Measurements from ENCODE around the gene NR1I3.

DNA sequence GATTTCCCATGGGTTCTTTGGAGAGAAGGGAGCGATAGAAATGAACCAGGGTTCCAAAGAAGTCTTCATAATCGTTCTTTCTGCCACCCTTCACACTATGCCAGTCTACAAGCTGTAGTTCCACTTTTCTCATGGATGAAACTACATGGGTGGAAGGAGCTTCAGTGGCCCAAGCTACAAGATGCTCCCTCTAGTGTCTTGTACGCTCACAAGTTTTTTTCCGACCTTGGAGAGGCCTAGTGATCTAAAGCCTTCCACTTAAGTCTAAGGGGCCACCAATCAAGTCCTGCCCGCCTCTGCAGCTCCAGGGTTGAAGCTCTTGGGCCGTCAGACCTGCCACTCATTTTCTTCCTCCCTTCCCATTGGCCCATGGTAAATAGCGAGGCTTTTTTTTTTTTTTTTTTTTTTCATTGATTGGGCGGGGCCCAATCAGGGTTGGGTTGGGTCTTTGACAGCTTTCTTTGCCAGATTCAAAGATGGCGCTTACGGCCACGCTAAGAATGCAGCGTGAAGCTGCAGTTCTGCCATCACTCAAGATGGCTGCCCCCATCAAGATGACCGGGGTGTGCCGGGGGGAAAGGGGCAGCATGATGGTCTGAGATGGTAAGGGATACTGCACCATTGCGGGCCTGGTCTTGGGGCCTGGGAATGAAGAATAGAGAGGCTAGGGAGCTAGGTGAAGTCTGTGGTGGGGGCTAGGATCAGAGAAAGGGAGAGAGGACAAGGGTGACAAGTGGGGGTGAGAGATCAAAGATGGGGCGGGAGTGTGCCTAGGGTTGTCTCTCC lies 12.3 kb downstream of the NR1I3 start, which contains the start of gene TOMM40L:
- TF ChIP-seq TAF1 (IDR thresholded peaks at IDR 0.05; ENCODE audit: borderline replicate concordance, low read depth, low read length) = peak; percentile 64; the same call in 1 of the 2 replicates
- no peak for TF ChIP-seq POLR2AphosphoS5 (IDR thresholded peaks at IDR 0.05; ENCODE audit: low read depth, low read length)

All from GM12892 (cell line).